H9 (cell line): Measurements from ENCODE around the gene MTMR3. TPM values are rescaled to one million over a fixed set of nuclear protein-coding genes. Genes with fewer than 3 reads are reported as not detected.

Source experiments
- DNase-seq: peaks from one replicate; pipeline ENCODE4 v3.0.0-alpha.2; 2017
- H2AFZ ChIP-seq: one replicate; pipeline ENCODE4 v1.6.1; 2013; ENCODE audit warnings: mild to moderate bottlenecking, low read length, control low read depth, moderate library complexity
- H2AK5ac ChIP-seq: 2 replicates; pipeline ENCODE4 v1.6.1; 2013; ENCODE audit warnings: low read length, control low read depth, mixed read lengths; ENCODE audit not compliant: insufficient read length
- H2BK120ac ChIP-seq: one replicate; pipeline ENCODE4 v1.6.1; 2013; ENCODE audit warnings: low read depth, mild to moderate bottlenecking, low read length, control low read depth, inconsistent platforms; ENCODE audit not compliant: poor library complexity, severe bottlenecking
- H2BK12ac ChIP-seq: 2 replicates; pipeline ENCODE4 v1.6.1; 2013; ENCODE audit warnings: low read length, control low read depth, mixed read lengths, low read depth; ENCODE audit not compliant: insufficient read length
- H2BK15ac ChIP-seq: 2 replicates; pipeline ENCODE4 v1.6.1; 2013; ENCODE audit warnings: low read depth, low read length, control low read depth
- H2BK20ac ChIP-seq: one replicate; pipeline ENCODE4 v1.6.1; 2013; ENCODE audit warnings: low read depth, mild to moderate bottlenecking, low read length, control low read depth, inconsistent platforms; ENCODE audit not compliant: poor library complexity, severe bottlenecking
- H2BK5ac ChIP-seq: 2 replicates; pipeline ENCODE4 v1.6.1; 2013; ENCODE audit warnings: low read length, control low read depth, mixed read lengths; ENCODE audit not compliant: insufficient read length
- H3K14ac ChIP-seq: 2 replicates; pipeline ENCODE4 v1.6.1; 2013; ENCODE audit warnings: low read length, control low read depth; ENCODE audit not compliant: insufficient read depth
- H3K18ac ChIP-seq: 2 replicates; pipeline ENCODE4 v1.6.1; 2013; ENCODE audit warnings: low read depth, mild to moderate bottlenecking, mixed read lengths, low read length, control low read depth; ENCODE audit not compliant: insufficient read length
- H3K23ac ChIP-seq: 2 replicates; pipeline ENCODE4 v1.6.1; 2013; ENCODE audit warnings: low read length, control low read depth, mixed read lengths, low read depth; ENCODE audit not compliant: insufficient read length
- H3K23me2 ChIP-seq: 2 replicates; pipeline ENCODE4 v1.6.1; 2013; ENCODE audit warnings: low read depth, mild to moderate bottlenecking, mixed read lengths, low read length, control low read depth; ENCODE audit not compliant: insufficient read length, poor library complexity, severe bottlenecking
- H3K27ac ChIP-seq: 2 replicates; pipeline ENCODE4 v1.5.1; 2013; ENCODE audit warnings: low read length, control low read depth, mixed read lengths, low read depth; ENCODE audit not compliant: insufficient read length
- H3K27me3 ChIP-seq: 2 replicates; pipeline ENCODE4 v1.6.1; 2013; ENCODE audit warnings: low read length, control low read depth, inconsistent platforms; ENCODE audit not compliant: insufficient read depth
- H3K4ac ChIP-seq: 2 replicates; pipeline ENCODE4 v1.6.1; 2013; ENCODE audit warnings: low read depth, mild to moderate bottlenecking, control low read depth, inconsistent platforms, low read length, moderate library complexity
- H3K4me1 ChIP-seq: 2 replicates; pipeline ENCODE4 v1.6.1; 2013; ENCODE audit warnings: low read length, control low read depth, inconsistent platforms; ENCODE audit not compliant: insufficient read depth
- H3K4me2 ChIP-seq: 2 replicates; pipeline ENCODE4 v1.6.1; 2013; ENCODE audit warnings: low read length, control low read depth, mixed read lengths; ENCODE audit not compliant: insufficient read length, insufficient read depth
- H3K56ac ChIP-seq: 2 replicates; pipeline ENCODE4 v1.6.1; 2013; ENCODE audit warnings: low read depth, mild to moderate bottlenecking, mixed read lengths, low read length, control low read depth; ENCODE audit not compliant: insufficient read length
- H3K79me1 ChIP-seq: 2 replicates; pipeline ENCODE4 v1.6.1; 2013; ENCODE audit warnings: low read depth, mild to moderate bottlenecking, moderate library complexity, low read length, control low read depth, inconsistent platforms; ENCODE audit not compliant: insufficient read depth, poor library complexity, severe bottlenecking
- H3K79me2 ChIP-seq: 2 replicates; pipeline ENCODE4 v1.6.1; 2013; ENCODE audit warnings: low read length, control low read depth, inconsistent platforms; ENCODE audit not compliant: insufficient read depth
- H3K9ac ChIP-seq: 2 replicates; pipeline ENCODE4 v1.6.1; 2013; ENCODE audit warnings: low read length, control low read depth, mixed read lengths; ENCODE audit not compliant: insufficient read length; ENCODE audit errors: extremely low read depth
- H3K9me3 ChIP-seq: one replicate; pipeline ENCODE4 v1.6.1; 2013; ENCODE audit warnings: low read depth, low read length, inconsistent platforms; ENCODE audit not compliant: control insufficient read depth
- H3T11ph ChIP-seq: one replicate; pipeline ENCODE4 v1.6.1; 2013; ENCODE audit warnings: mild to moderate bottlenecking, low read length, control low read depth, inconsistent platforms
- H4K20me1 ChIP-seq: one replicate; pipeline ENCODE4 v1.6.1; 2013; ENCODE audit not compliant: control insufficient read depth, insufficient read length, insufficient read depth
- H4K5ac ChIP-seq: 2 replicates; pipeline ENCODE4 v1.6.1; 2013; ENCODE audit warnings: low read depth, mild to moderate bottlenecking, mixed read lengths, low read length, control low read depth; ENCODE audit not compliant: insufficient read length
- H4K8ac ChIP-seq: replicated peaks from 2 replicates; pipeline ENCODE4 v1.6.1; 2013; ENCODE audit warnings: low read length, control low read depth, mixed read lengths, low read depth; ENCODE audit not compliant: insufficient read length
- H4K91ac ChIP-seq: 2 replicates; pipeline ENCODE4 v1.6.1; 2013; ENCODE audit warnings: low read depth, mild to moderate bottlenecking, moderate library complexity, mixed read lengths, low read length, control low read depth; ENCODE audit not compliant: insufficient read length
- H3K27ac Mint-ChIP-seq, 3 experiments: 2 replicates in 2 of 3; 3 replicates in 1 of 3; pipeline ENCODE4 v1.8.0; 2020 to 2021; ENCODE audit warnings: mixed read lengths in 3 of 3, mild to moderate bottlenecking in 1 of 3, moderate library complexity in 1 of 3
- H3K27me3 Mint-ChIP-seq: 2 replicates; pipeline ENCODE4 v1.8.0; 2021; ENCODE audit warnings: low read depth, mild to moderate bottlenecking, moderate library complexity, mixed read lengths
- H3K36me3 Mint-ChIP-seq, 3 experiments: 2 replicates in 2 of 3; 3 replicates in 1 of 3; pipeline ENCODE4 v1.8.0; 2020 to 2021; ENCODE audit warnings: low read depth in 3 of 3, mixed read lengths in 3 of 3; ENCODE audit not compliant: insufficient read depth in 1 of 3
- H3K4me1 Mint-ChIP-seq, 2 experiments: 2 replicates each; pipeline ENCODE4 v1.8.0; 2020; ENCODE audit warnings: mixed read lengths in 2 of 2
- H3K4me3 Mint-ChIP-seq, 2 experiments: 2 replicates in 1 of 2; 3 replicates in 1 of 2; pipeline ENCODE4 v1.8.0; 2020 to 2021; ENCODE audit warnings: mild to moderate bottlenecking in 2 of 2, mixed read lengths in 2 of 2, moderate library complexity in 1 of 2
- H3K9me3 Mint-ChIP-seq, 2 experiments: 2 replicates in 1 of 2; 3 replicates in 1 of 2; pipeline ENCODE4 v1.8.0; 2020; ENCODE audit warnings: mild to moderate bottlenecking in 2 of 2, mixed read lengths in 2 of 2, moderate library complexity in 1 of 2
- CTCF ChIP-seq: fragments of 200-600 bp; sonication (generic); conservative IDR thresholded peaks from 3 replicates; pipeline ENCODE4 v1.8.0; 2021; ENCODE audit warnings: antibody characterized with exemption, mild to moderate bottlenecking
- WGBS: extraction: QIAGEN DNeasy Blood & Tissue Kit; methylation state at CpG from one replicate; pipeline ENCODE4 v1.1.7; 2013; ENCODE audit warnings: missing lambda C conversion rate, low lambda C conversion rate, mixed read lengths; ENCODE audit not compliant: insufficient read length; ENCODE audit errors: extremely low coverage; 5-methylcytosine and 5-hydroxymethylcytosine counted together
- total RNA-seq: library from RNA; stranded (reverse); gene quantifications from 2 replicates; pipeline ENCODE4 v1.2.1, GENCODE V29; 2021

The MTMR3 gene
- total RNA-seq, 1 experiment from 2014 or later, result 19.8 TPM

- WGBS, result no CpG with 5 or more reads among the region's 1 CpG
- no peaks in the 10 kb centered on the region; a peak in 1 of 5 replicates for H3K9me3 Mint-ChIP-seq
- H2BK5ac ChIP-seq, result no peak overlapping the region
- peaks cover 2% of the 10 kb centered on the region; the same call in 1 of the 2 replicates for H3K4me1 ChIP-seq
- H3K14ac ChIP-seq, result no peak overlapping the region
- H3K4me2 ChIP-seq, result no peak overlapping the region
- H4K8ac ChIP-seq, result no peak overlapping the region
- H3K4ac ChIP-seq, result no peak overlapping the region
- no peaks in the 10 kb centered on the region for H3K27me3 ChIP-seq
- H3K27ac Mint-ChIP-seq, result peak overlapping the region; percentile 11 to 82 (median 37); a peak in 4 of 7 replicates
- peaks cover 4% of the 10 kb centered on the region; the same call in 1 of the 2 replicates for H3K79me2 ChIP-seq
- no peak overlapping the region for H3K23ac ChIP-seq
- no peaks in the 10 kb centered on the region for H3K23me2 ChIP-seq
- no peak for TF ChIP-seq CTCF
- no peaks in the 10 kb centered on the region for H3K9me3 ChIP-seq
- no peak overlapping the region for H2BK120ac ChIP-seq
- no peak overlapping the region for H4K91ac ChIP-seq
- no peak overlapping the region for H3T11ph ChIP-seq
- H3K79me1 ChIP-seq, result peaks cover 4% of the 10 kb centered on the region
- no peaks in the 10 kb centered on the region for H3K27me3 Mint-ChIP-seq
- H3K18ac ChIP-seq, result no peak overlapping the region
- H2AFZ ChIP-seq, result no peak overlapping the region
- DNase-seq, result no peak
- H3K4me1 Mint-ChIP-seq, result peaks cover 66 to 69% of the 10 kb centered on the region in 2 experiments
- no peak overlapping the region for H2BK15ac ChIP-seq
- no peak overlapping the region for H2BK12ac ChIP-seq
- no peak overlapping the region for H3K9ac ChIP-seq
- H4K20me1 ChIP-seq, result no peaks in the 10 kb centered on the region
- no peak overlapping the region for H4K5ac ChIP-seq
- no peak overlapping the region for H3K4me3 Mint-ChIP-seq
- no peak overlapping the region for H3K27ac ChIP-seq
- H2BK20ac ChIP-seq, result no peak overlapping the region
- H2AK5ac ChIP-seq, result no peak overlapping the region
- H3K36me3 Mint-ChIP-seq, result peaks cover 0 to 2% (median 1%) of the 10 kb centered on the region in 3 experiments; a peak in 2 of 7 replicates
- no peak overlapping the region for H3K56ac ChIP-seq
Observed at GRCh38 chr22:29948385-29948769, 65.4 kb downstream of the MTMR3 start.
